Activated naive CD8-positive, alpha-beta T cell treated with anti-CD3 and anti-CD28 coated beads, Interleukin-2, amount 50 U/mL, for 24 hours (primary cell): ENCODE data around the gene CPEB1.
A peak's percentile ranks its signal among the peaks of the same experiment; 100 is the strongest.

ENCODE experiments used
- ATAC-seq: fragments of 150-1000 bp; cut with Tn5 transposase; one replicate; pipeline ENCODE4 v1.10.0; 2021
- DNase-seq: peaks from one replicate; pipeline ENCODE4 v3.0.0; 2021
- H3K27ac Mint-ChIP-seq: one replicate; pipeline ENCODE4 v1.8.0; 2021; ENCODE audit warnings: mild to moderate bottlenecking, mixed read lengths
- H3K27me3 Mint-ChIP-seq: one replicate; pipeline ENCODE4 v1.8.0; 2021; ENCODE audit warnings: mixed read lengths
- H3K36me3 Mint-ChIP-seq: one replicate; pipeline ENCODE4 v1.8.0; 2021; ENCODE audit warnings: low read depth, mixed read lengths
- H3K4me1 Mint-ChIP-seq: one replicate; pipeline ENCODE4 v1.8.0; 2021; ENCODE audit warnings: mixed read lengths
- H3K4me3 Mint-ChIP-seq: one replicate; pipeline ENCODE4 v1.8.0; 2021; ENCODE audit warnings: mild to moderate bottlenecking, moderate library complexity, mixed read lengths
- H3K9me3 Mint-ChIP-seq: one replicate; pipeline ENCODE4 v1.8.0; 2021; ENCODE audit warnings: mixed read lengths

CPEB1 gene

GRCh38 chr15:82647045-82647834 lies at the start of gene CPEB1:
CPEB1 (minus strand) TSS chr15:82647363; CDS start chr15:82628459, 18,904 bp downstream.
- H3K27me3 Mint-ChIP-seq: peaks cover 40% of the 10 kb centered on the region
- no peaks in the 10 kb centered on the region for H3K36me3 Mint-ChIP-seq
- ATAC-seq (peak; percentile 45), DNase-seq (peak; percentile 44)
- peaks cover 15% of the 10 kb centered on the region for H3K4me1 Mint-ChIP-seq
- H3K27ac Mint-ChIP-seq: no peak within 1 kb of the TSS
- H3K4me3 Mint-ChIP-seq: peak within 1 kb of the TSS; percentile 14
- H3K9me3 Mint-ChIP-seq: no peaks in the 10 kb centered on the region

- Mint-ChIP-seq H3K27me3 (peaks cover 9% of the 10 kb centered on the region), H3K4me1 (no peaks in the 10 kb centered on the region), H3K4me3 (no peak overlapping the region), H3K27ac (no peak overlapping the region), H3K36me3 (no peaks in the 10 kb centered on the region), H3K9me3 (no peaks in the 10 kb centered on the region)
- ATAC-seq: no peak
- no peak for DNase-seq
Measured at GRCh38 chr15:82692171-82692570, 45.0 kb upstream of the CPEB1 start.

- no peaks in the 10 kb centered on the region for H3K4me1 Mint-ChIP-seq
- no peak overlapping the region for H3K4me3 Mint-ChIP-seq
- H3K9me3 Mint-ChIP-seq: no peaks in the 10 kb centered on the region
- H3K27me3 Mint-ChIP-seq: peaks cover 9% of the 10 kb centered on the region
- H3K27ac Mint-ChIP-seq: no peak overlapping the region
- ATAC-seq (no peak), DNase-seq (no peak)
- H3K36me3 Mint-ChIP-seq: no peaks in the 10 kb centered on the region
Measured at GRCh38 chr15:82689147-82689546, 42.0 kb upstream of the CPEB1 start.

- no peak overlapping the region for H3K27ac Mint-ChIP-seq
- no peaks in the 10 kb centered on the region for H3K4me1 Mint-ChIP-seq
- ATAC-seq (no peak), DNase-seq (no peak)
- H3K9me3 Mint-ChIP-seq: no peaks in the 10 kb centered on the region
- peaks cover 9% of the 10 kb centered on the region for H3K27me3 Mint-ChIP-seq
- no peaks in the 10 kb centered on the region for H3K36me3 Mint-ChIP-seq
- H3K4me3 Mint-ChIP-seq: no peak overlapping the region
Measured at GRCh38 chr15:82688691-82689090, 41.5 kb upstream of the CPEB1 start.

GRCh38 chr15:82681371-82681770 lies 34.2 kb upstream of the CPEB1 start:
- H3K36me3 Mint-ChIP-seq: no peaks in the 10 kb centered on the region
- H3K4me1 Mint-ChIP-seq: peaks cover 11% of the 10 kb centered on the region
- H3K27ac Mint-ChIP-seq: peak overlapping the region; percentile 62
- ATAC-seq: no peak
- DNase-seq: no peak
- peaks cover 4% of the 10 kb centered on the region for H3K27me3 Mint-ChIP-seq
- H3K9me3 Mint-ChIP-seq: no peaks in the 10 kb centered on the region
- peak overlapping the region; percentile 83 for H3K4me3 Mint-ChIP-seq

GRCh38 chr15:82680200-82681102 lies 33.3 kb upstream of the CPEB1 start:
- Mint-ChIP-seq H3K27me3 (peaks cover 4% of the 10 kb centered on the region), H3K9me3 (no peaks in the 10 kb centered on the region), H3K4me3 (peak overlapping the region; percentile 83), H3K36me3 (no peaks in the 10 kb centered on the region), H3K27ac (peak overlapping the region; percentile 62), H3K4me1 (peaks cover 11% of the 10 kb centered on the region)
- ATAC-seq (peak; percentile 91), DNase-seq (peak; percentile 78)

- Mint-ChIP-seq H3K9me3 (no peaks in the 10 kb centered on the region), H3K27ac (no peak overlapping the region), H3K4me1 (peaks cover 11% of the 10 kb centered on the region), H3K36me3 (no peaks in the 10 kb centered on the region), H3K27me3 (peaks cover 6% of the 10 kb centered on the region), H3K4me3 (peak overlapping the region; percentile 83)
- DNase-seq (no peak), ATAC-seq (no peak)
Measured at GRCh38 chr15:82679626-82680199, 32.5 kb upstream of the CPEB1 start.

GRCh38 chr15:82677720-82678323 lies 30.7 kb upstream of the CPEB1 start:
- no peaks in the 10 kb centered on the region for H3K9me3 Mint-ChIP-seq
- H3K4me1 Mint-ChIP-seq: peaks cover 11% of the 10 kb centered on the region
- H3K4me3 Mint-ChIP-seq: no peak overlapping the region
- no peaks in the 10 kb centered on the region for H3K36me3 Mint-ChIP-seq
- peaks cover 4% of the 10 kb centered on the region for H3K27me3 Mint-ChIP-seq
- DNase-seq (no peak), ATAC-seq (no peak)
- no peak overlapping the region for H3K27ac Mint-ChIP-seq

GRCh38 chr15:82674873-82675272 lies 27.7 kb upstream of the CPEB1 start:
- Mint-ChIP-seq H3K4me3 (no peak overlapping the region), H3K4me1 (peaks cover 2% of the 10 kb centered on the region), H3K27ac (no peak overlapping the region), H3K36me3 (no peaks in the 10 kb centered on the region), H3K27me3 (peaks cover 2% of the 10 kb centered on the region), H3K9me3 (no peaks in the 10 kb centered on the region)
- DNase-seq (no peak), ATAC-seq (no peak)

GRCh38 chr15:82670699-82671098 lies 23.5 kb upstream of the CPEB1 start:
- ATAC-seq: no peak
- no peak for DNase-seq
- Mint-ChIP-seq H3K27ac (no peak overlapping the region), H3K4me1 (no peaks in the 10 kb centered on the region), H3K36me3 (no peaks in the 10 kb centered on the region), H3K4me3 (no peak overlapping the region), H3K9me3 (no peaks in the 10 kb centered on the region), H3K27me3 (peaks cover 4% of the 10 kb centered on the region)

- Mint-ChIP-seq H3K9me3 (no peaks in the 10 kb centered on the region), H3K4me3 (no peak overlapping the region)
- ATAC-seq: no peak
Measured at GRCh38 chr15:82666606-82667005, 19.4 kb upstream of the CPEB1 start.

GRCh38 chr15:82664021-82664420 lies 16.9 kb upstream of the CPEB1 start:
- no peak overlapping the region for H3K27ac Mint-ChIP-seq

More at GRCh38 chr15:82666606-82667005, 19.4 kb upstream of the CPEB1 start:
- H3K36me3 Mint-ChIP-seq: no peaks in the 10 kb centered on the region
- DNase-seq: no peak
- H3K27ac Mint-ChIP-seq: no peak overlapping the region
- peaks cover 3% of the 10 kb centered on the region for H3K27me3 Mint-ChIP-seq
- no peaks in the 10 kb centered on the region for H3K4me1 Mint-ChIP-seq

GRCh38 chr15:82663186-82663600 lies 16.0 kb upstream of the CPEB1 start:
- ATAC-seq: no peak
- H3K4me1 Mint-ChIP-seq: no peaks in the 10 kb centered on the region
- H3K4me3 Mint-ChIP-seq: no peak overlapping the region
- no peak overlapping the region for H3K27ac Mint-ChIP-seq
- no peaks in the 10 kb centered on the region for H3K9me3 Mint-ChIP-seq
- no peaks in the 10 kb centered on the region for H3K36me3 Mint-ChIP-seq
- peaks cover 3% of the 10 kb centered on the region for H3K27me3 Mint-ChIP-seq
- peak; percentile 57 for DNase-seq

More at GRCh38 chr15:82664021-82664420, 16.9 kb upstream of the CPEB1 start:
- Mint-ChIP-seq H3K36me3 (no peaks in the 10 kb centered on the region), H3K4me3 (no peak overlapping the region), H3K9me3 (no peaks in the 10 kb centered on the region), H3K4me1 (no peaks in the 10 kb centered on the region), H3K27me3 (peaks cover 3% of the 10 kb centered on the region)
- ATAC-seq (no peak), DNase-seq (no peak)

GRCh38 chr15:82662641-82663040 lies 15.5 kb upstream of the CPEB1 start:
- H3K27me3 Mint-ChIP-seq: peaks cover 3% of the 10 kb centered on the region
- no peak overlapping the region for H3K27ac Mint-ChIP-seq
- no peaks in the 10 kb centered on the region for H3K36me3 Mint-ChIP-seq
- H3K4me3 Mint-ChIP-seq: no peak overlapping the region
- ATAC-seq: no peak
- no peak for DNase-seq
- H3K4me1 Mint-ChIP-seq: no peaks in the 10 kb centered on the region
- no peaks in the 10 kb centered on the region for H3K9me3 Mint-ChIP-seq
